LNCAP (cell line): Measurements from ENCODE around the gene NRDE2.

Experiments
- TF ChIP-seq, protein P1 (sequence below): fragments of 450-650 bp; IDR thresholded peaks from 2 replicates; pipeline ENCODE4 v1.5.1; 2017; ENCODE audit warnings: mild to moderate bottlenecking

NRDE2 gene

DNA sequence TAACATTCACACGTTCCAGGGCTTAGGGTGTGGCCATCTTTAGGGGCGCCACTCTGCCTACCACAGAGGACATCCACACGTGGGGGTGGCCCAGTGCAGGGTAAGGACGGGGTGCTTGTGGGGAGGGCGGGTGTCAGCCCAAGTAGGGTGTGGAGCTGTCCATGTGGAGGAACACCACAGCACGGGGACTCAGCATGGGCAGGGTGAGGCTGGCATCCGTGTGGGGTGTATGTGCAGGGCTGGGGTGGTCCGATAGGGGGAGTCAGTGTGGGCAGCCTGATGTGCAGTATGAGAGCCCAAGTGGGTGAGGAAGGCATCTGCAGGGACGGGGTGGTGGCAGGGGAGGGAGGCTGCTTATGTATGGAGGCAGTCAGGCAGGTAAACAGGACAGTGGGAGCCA is 57.7 kb downstream of the NRDE2 start:
- TF ChIP-seq, protein P1, sequence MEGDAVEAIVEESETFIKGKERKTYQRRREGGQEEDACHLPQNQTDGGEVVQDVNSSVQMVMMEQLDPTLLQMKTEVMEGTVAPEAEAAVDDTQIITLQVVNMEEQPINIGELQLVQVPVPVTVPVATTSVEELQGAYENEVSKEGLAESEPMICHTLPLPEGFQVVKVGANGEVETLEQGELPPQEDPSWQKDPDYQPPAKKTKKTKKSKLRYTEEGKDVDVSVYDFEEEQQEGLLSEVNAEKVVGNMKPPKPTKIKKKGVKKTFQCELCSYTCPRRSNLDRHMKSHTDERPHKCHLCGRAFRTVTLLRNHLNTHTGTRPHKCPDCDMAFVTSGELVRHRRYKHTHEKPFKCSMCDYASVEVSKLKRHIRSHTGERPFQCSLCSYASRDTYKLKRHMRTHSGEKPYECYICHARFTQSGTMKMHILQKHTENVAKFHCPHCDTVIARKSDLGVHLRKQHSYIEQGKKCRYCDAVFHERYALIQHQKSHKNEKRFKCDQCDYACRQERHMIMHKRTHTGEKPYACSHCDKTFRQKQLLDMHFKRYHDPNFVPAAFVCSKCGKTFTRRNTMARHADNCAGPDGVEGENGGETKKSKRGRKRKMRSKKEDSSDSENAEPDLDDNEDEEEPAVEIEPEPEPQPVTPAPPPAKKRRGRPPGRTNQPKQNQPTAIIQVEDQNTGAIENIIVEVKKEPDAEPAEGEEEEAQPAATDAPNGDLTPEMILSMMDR: no peak

DNA sequence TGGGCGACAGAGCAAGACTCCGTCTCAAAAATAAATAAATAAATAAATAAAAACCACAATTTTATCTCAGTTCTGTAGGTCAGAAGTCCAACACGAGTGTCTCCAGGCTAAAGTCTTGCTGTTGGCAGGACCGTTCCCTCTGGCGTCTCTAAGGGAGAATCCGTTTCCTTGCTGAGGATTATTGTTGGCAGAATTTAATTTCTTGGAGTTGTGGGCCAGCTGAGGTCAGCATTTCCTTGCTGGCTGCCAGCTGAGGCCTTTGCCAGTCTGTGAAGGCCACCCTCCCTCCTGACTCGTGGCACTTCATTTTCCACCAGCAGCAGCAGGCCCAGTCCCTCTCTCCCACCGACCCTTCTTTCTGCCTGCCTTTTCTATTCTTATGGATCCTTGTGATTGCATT is 58.2 kb downstream of the NRDE2 start:
- TF ChIP-seq, protein P1: no peak

DNA sequence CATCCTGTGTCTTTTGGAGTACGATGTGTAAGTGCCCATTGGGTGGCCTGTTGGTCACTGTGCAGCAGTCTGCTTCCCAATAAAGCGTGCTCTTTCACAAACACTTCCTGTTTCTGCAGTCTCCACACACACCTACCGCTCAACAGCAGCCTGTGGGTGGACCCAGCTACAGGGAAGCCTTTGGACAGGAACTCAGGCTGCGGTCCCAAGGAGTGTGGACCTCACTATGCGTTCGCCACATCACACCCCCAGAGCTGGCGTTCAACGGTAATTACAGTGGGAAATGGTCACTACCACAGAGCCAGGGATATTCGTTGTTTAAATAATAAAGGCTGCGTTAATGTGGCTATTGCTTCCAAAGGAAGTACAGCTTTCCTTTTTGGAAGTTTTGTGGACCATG is 59.2 kb downstream of the NRDE2 start:
- TF ChIP-seq, protein P1: no peak

DNA sequence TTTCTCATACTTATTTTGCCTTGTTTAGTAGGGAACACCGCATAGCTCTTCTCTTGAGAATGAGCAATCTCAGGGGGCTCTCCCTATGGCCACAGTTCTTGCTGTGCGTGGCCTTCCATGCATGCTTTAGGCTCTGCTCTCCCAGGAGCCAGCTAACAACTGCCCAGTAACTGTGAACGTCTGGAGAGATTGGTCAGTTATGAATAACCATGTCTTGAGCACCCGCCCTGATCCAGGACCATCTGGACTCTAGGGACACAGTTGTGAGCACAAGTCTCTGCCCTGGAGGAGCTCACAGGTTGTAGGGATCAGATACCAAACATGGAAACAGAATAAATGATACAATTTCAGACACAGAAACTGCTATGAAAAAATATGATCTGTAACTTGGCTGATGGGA is 63.3 kb downstream of the NRDE2 start:
- TF ChIP-seq, protein P1: no peak

DNA sequence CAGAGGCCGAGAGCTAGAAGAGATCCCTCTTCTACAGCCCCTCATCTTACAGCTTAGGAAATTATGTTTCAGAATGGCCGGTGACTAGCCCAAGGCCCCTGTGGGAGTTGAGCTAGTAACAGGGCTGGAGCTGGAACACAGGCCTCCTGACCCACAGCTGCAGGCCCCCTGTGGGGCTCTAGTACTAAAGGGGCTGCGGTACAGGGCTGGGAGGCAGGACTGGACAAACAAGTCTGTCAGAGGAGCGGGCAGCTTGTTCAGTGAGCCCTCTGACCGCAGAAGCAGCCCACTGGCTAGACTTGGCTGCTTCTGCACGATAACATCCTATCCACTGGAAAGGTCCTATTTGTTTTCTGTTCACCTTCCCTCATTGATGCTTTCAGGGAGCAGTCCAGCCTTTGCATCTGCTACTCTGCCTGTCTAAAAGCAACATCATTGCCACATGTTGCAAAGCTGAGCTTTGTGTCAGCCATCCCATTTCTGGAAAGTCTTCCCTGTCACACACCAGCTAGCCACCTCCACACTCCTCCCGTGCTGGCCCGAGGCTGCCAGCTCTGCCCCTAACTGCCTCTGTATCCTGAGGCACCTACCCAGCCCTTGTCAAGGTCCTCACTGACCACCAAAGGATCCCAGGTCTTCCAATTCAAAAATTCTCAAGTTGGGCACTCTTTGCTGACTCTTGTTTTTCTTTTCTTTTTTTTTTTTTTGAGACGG is 65.1 kb downstream of the NRDE2 start:
- TF ChIP-seq, protein P1: no peak

DNA sequence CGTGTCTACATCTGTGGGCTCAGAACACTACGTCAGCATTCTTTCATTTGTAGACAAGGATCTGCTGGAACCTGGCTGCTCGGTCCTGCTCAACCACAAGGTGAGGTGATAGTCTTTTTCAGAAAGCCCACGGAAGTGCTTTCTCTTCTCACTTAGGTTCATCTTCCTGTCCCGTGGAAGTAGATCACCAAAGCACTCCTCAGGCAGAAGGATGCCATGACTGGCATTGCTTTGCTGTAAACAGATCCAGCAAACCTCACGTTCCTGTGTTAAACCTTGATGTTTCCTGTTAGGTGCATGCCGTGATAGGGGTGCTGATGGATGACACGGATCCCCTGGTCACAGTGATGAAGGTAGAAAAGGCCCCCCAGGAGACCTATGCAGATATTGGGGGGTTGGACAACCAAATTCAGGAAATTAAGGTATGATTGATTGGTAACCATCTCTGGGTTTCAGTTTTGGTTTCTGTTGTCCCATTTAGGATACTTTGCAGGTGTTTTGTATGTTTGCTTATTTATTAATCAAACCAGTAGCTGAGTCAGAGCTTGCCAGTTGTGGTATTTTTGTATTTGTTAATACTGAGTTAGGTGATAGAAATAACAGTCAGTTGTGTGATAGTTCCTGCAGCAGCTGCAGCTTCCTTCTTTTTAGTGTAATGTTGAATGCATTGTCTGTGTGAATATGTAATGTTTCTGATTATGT is 67.8 kb downstream of the NRDE2 start:
- TF ChIP-seq, protein P1: no peak

DNA sequence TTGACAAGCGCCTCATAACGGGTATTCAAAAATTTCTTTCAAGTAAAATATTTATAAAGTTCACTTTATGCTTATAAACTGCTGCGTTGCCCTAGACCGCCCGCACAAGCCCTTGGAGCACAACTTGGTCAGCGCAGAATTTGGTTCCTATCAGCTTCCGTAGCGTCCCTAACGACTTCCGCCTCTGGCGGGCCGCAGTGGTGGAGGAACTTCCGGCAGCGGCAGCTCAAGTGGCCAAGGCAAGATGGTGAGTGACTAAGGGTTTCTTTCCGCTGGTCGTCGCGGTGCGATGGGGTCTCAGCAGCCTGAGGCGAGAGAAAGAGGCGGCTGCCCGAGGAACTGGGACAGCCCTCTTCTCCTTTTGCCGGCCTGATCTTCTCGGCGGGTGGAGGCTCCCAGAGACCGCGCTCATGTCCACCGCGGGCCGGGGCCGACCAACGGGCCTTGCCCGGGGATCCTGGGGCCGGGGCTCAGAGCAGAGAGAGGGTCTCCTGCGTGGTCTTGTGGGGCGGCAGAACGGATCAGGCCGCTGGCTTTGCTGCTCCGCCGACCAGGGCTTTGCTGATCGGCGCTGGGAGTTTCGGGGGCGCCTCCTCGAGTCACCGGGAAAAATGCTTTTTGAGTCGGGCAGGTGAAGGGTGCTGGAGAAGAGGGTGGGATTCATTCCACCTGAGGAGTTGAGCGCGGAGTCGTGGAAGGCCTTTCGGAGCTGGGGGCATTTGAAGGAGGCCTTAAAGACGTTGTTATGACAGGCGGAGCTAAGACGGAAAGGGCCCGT is 75.2 kb downstream of the NRDE2 start, which contains the start of gene PSMC1:
Gene PSMC1, plus strand, starts transcription at position 200 of the 778 bp plus-strand sequence. Its CDS starts 45 bp downstream, at position 245.
- TF ChIP-seq, protein P1: no peak
